ENCODE measurements around the gene YEATS2. TPM values are rescaled to one million over a fixed set of nuclear protein-coding genes. Genes with fewer than 3 reads are reported as not detected.

The YEATS2 gene
- polyA plus RNA-seq, 1 donor (not counting 4 experiments of a cell fraction or from before 2014, with no cell fraction given) = 21.7 TPM

DNA sequence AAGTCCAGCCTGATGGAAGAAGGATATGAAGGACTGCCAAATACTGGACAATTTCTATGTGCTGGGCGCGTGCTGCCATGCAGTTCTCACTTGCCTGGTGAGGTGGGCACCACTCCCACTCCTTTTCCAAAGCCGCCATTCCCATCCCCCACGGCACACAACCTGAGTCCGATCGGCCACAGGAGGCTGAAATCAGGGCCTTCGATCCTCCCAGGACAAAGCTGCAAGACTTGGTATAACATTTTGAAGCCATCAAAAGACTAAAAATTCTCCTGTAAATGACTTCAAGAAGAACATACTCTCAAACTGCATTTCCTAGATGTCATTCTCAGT lies 130.9 kb downstream of the YEATS2 start:
- no peaks in the 10 kb centered on the region for H4K20me1 ChIP-seq (ENCODE audit: control insufficient read depth, extremely low read depth, insufficient read depth, low read length)
- H3K9me1 ChIP-seq (ENCODE audit: control insufficient read depth, extremely low read depth, insufficient read depth, low read length) = no peaks in the 10 kb centered on the region
- no peak overlapping the region for H3K4me2 ChIP-seq (ENCODE audit: control insufficient read depth, extremely low read depth, insufficient read depth, low read depth, low read length)
- H2AFZ ChIP-seq (ENCODE audit: control insufficient read depth, low read length) = no peak overlapping the region
- H3K9me3 ChIP-seq (ENCODE audit: control insufficient read depth, low read depth, low read length) = no peaks in the 10 kb centered on the region
- dilution Hi-C loops (cut with MboI; ENCODE audit: extremely low pct_ligation_motif_present, low sequenced_read_pairs) = no loop called here
- peaks cover 17% of the 10 kb centered on the region for H3K4me1 ChIP-seq (ENCODE audit: control insufficient read depth, extremely low read depth, insufficient read depth, low read length)
- no peaks in the 10 kb centered on the region for H3K27me3 ChIP-seq (ENCODE audit: control insufficient read depth, extremely low read depth, insufficient read depth, low read length)
- no peak overlapping the region for H3K9ac ChIP-seq (ENCODE audit: control insufficient read depth, extremely low read depth, insufficient read depth, low read length)
- H3K36me3 ChIP-seq (ENCODE audit: control insufficient read depth in 2 of 2, extremely low read depth in 1 of 2, insufficient read depth in 2 of 2, low read length in 2 of 2) = peaks cover 5 to 12% of the 10 kb centered on the region in 2 experiments
- no peak for DNase-seq (ENCODE audit: low read depth, low spot score)
- TF ChIP-seq EZH2 (IDR thresholded peaks at IDR 0.05; ENCODE audit: low read length) = no peak
- TF ChIP-seq, protein P1, sequence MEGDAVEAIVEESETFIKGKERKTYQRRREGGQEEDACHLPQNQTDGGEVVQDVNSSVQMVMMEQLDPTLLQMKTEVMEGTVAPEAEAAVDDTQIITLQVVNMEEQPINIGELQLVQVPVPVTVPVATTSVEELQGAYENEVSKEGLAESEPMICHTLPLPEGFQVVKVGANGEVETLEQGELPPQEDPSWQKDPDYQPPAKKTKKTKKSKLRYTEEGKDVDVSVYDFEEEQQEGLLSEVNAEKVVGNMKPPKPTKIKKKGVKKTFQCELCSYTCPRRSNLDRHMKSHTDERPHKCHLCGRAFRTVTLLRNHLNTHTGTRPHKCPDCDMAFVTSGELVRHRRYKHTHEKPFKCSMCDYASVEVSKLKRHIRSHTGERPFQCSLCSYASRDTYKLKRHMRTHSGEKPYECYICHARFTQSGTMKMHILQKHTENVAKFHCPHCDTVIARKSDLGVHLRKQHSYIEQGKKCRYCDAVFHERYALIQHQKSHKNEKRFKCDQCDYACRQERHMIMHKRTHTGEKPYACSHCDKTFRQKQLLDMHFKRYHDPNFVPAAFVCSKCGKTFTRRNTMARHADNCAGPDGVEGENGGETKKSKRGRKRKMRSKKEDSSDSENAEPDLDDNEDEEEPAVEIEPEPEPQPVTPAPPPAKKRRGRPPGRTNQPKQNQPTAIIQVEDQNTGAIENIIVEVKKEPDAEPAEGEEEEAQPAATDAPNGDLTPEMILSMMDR (optimal IDR thresholded peaks at IDR 0.05 in 1 of 3, IDR thresholded peaks at IDR 0.05 in 1 of 3, conservative IDR thresholded peaks at IDR 0.05 in 1 of 3; ENCODE audit: extremely low read depth in 1 of 3, insufficient read depth in 2 of 3, low read length in 3 of 3) = no peak
- H3K4me3 ChIP-seq (ENCODE audit: control insufficient read depth in 2 of 3, extremely low read depth in 1 of 3, insufficient read depth in 2 of 3, low read depth in 1 of 3, low read length in 3 of 3) = no peak overlapping the region
- no peak overlapping the region for H3K27ac ChIP-seq (ENCODE audit: control insufficient read depth, insufficient read depth, low read length)
- no peaks in the 10 kb centered on the region for H3K79me2 ChIP-seq (ENCODE audit: control insufficient read depth, insufficient read depth, low read length)
- no peak for FAIRE-seq

DNA sequence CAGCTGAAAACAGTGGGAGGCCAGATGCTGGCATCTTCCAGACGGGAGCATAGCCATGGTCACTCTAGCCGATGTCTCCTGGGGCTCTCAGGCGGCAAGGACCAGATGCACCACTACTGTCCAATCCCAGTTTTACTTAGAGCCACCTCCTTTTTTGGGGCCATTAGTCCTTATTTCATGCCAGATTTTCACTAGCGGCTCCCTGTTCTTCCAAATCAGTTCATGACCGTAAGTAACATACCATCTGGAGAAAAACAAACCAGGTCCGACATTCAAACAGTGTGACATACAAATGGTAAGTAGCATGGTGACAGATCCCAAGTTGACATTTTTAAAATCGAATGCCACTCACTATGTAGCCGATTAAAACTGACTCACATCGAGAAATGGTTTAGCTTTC lies 131.9 kb downstream of the YEATS2 start:
- no peaks in the 10 kb centered on the region for H3K27me3 ChIP-seq (ENCODE audit: control insufficient read depth, extremely low read depth, insufficient read depth, low read length)
- no peaks in the 10 kb centered on the region for H3K9me1 ChIP-seq (ENCODE audit: control insufficient read depth, extremely low read depth, insufficient read depth, low read length)
- H3K27ac ChIP-seq (ENCODE audit: control insufficient read depth, insufficient read depth, low read length) = no peak overlapping the region
- no peaks in the 10 kb centered on the region for H3K79me2 ChIP-seq (ENCODE audit: control insufficient read depth, insufficient read depth, low read length)
- no peak overlapping the region for H3K4me3 ChIP-seq (ENCODE audit: control insufficient read depth in 2 of 3, extremely low read depth in 1 of 3, insufficient read depth in 2 of 3, low read depth in 1 of 3, low read length in 3 of 3)
- TF ChIP-seq, protein P1 (optimal IDR thresholded peaks at IDR 0.05 in 1 of 3, IDR thresholded peaks at IDR 0.05 in 1 of 3, conservative IDR thresholded peaks at IDR 0.05 in 1 of 3; ENCODE audit: extremely low read depth in 1 of 3, insufficient read depth in 2 of 3, low read length in 3 of 3) = no peak
- no peak for TF ChIP-seq EZH2 (IDR thresholded peaks at IDR 0.05; ENCODE audit: low read length)
- H3K9me3 ChIP-seq (ENCODE audit: control insufficient read depth, low read depth, low read length) = no peaks in the 10 kb centered on the region
- no peak overlapping the region for H3K4me2 ChIP-seq (ENCODE audit: control insufficient read depth, extremely low read depth, insufficient read depth, low read depth, low read length)
- H3K36me3 ChIP-seq (ENCODE audit: control insufficient read depth in 2 of 2, extremely low read depth in 1 of 2, insufficient read depth in 2 of 2, low read length in 2 of 2) = peaks cover 8 to 15% of the 10 kb centered on the region in 2 experiments
- dilution Hi-C loops (cut with MboI; ENCODE audit: extremely low pct_ligation_motif_present, low sequenced_read_pairs) = no loop called here
- DNase-seq (ENCODE audit: low read depth, low spot score) (no peak), FAIRE-seq (no peak)
- peaks cover 11% of the 10 kb centered on the region for H3K4me1 ChIP-seq (ENCODE audit: control insufficient read depth, extremely low read depth, insufficient read depth, low read length)
- no peak overlapping the region for H2AFZ ChIP-seq (ENCODE audit: control insufficient read depth, low read length)
- H3K9ac ChIP-seq (ENCODE audit: control insufficient read depth, extremely low read depth, insufficient read depth, low read length) = no peak overlapping the region
- H4K20me1 ChIP-seq (ENCODE audit: control insufficient read depth, extremely low read depth, insufficient read depth, low read length) = no peaks in the 10 kb centered on the region
